HEK293 (cell line): ENCODE data around the gene TMEM60.

Experiments used
- CTCF ChIA-PET: fragments of 350-600 bp; formaldehyde crosslinking; extraction: SDS; loops from one replicate; lab custom pipeline; 2021; ENCODE audit warnings: antibody characterized with exemption; lab: Yijun Ruan, JAX
- POLR2A ChIA-PET: fragments of 300-600 bp; formaldehyde crosslinking; extraction: SDS; loops from one replicate; lab custom pipeline; 2020; ENCODE audit warnings: antibody characterized with exemption, inconsistent platforms; lab: Yijun Ruan, JAX
- H3K27ac ChIP-seq: fragments of 200-500 bp; sonication (Bioruptor generic); 2 replicates; pipeline ENCODE4 v1.5.1; 2014; ENCODE audit warnings: low read depth, low read length, control low read depth, inconsistent platforms; ENCODE audit errors: extremely low read depth
- H3K36me3 ChIP-seq, 2 experiments: fragments of 200-500 bp in 1 of 2; sonication (Bioruptor generic) in 1 of 2; 1 replicate in 1 of 2; 2 replicates in 1 of 2; pipeline ENCODE4 v1.5.1; 2014 to 2017; ENCODE audit warnings: inconsistent platforms in 2 of 2, low read length in 2 of 2; ENCODE audit not compliant: control insufficient read depth in 2 of 2, insufficient read depth in 1 of 2
- H3K4me1 ChIP-seq: fragments of 200-500 bp; sonication (Bioruptor generic); 2 replicates; pipeline ENCODE4 v1.5.1; 2014; ENCODE audit warnings: mild to moderate bottlenecking, low read length, inconsistent platforms; ENCODE audit not compliant: control insufficient read depth, insufficient read depth
- H3K4me3 ChIP-seq: 2 replicates; pipeline ENCODE4 v1.5.1; 2011; ENCODE audit warnings: low read depth, mild to moderate bottlenecking, control low read depth, low read length, moderate library complexity
- H3K9me3 ChIP-seq: fragments of 200-500 bp; sonication (Bioruptor generic); 2 replicates; pipeline ENCODE4 v1.5.1; 2014; ENCODE audit warnings: low read depth, low read length, inconsistent platforms; ENCODE audit not compliant: control insufficient read depth, insufficient read depth
- GLI2 ChIP-seq: fragments of 450-650 bp; formaldehyde crosslinking; IDR thresholded peaks from 2 replicates; pipeline ENCODE4; 2017; ENCODE audit warnings: missing biosample characterization, missing genetic modification characterization, low read depth, borderline replicate concordance
- HIC1 ChIP-seq: fragments of 450-650 bp; formaldehyde crosslinking; IDR thresholded peaks from 2 replicates; pipeline ENCODE4 v1.5.1; 2016; ENCODE audit warnings: missing biosample characterization, missing genetic modification characterization
- KLF16 ChIP-seq: fragments of 450-650 bp; formaldehyde crosslinking; IDR thresholded peaks from 2 replicates; pipeline ENCODE4 v1.5.1; 2017; ENCODE audit warnings: missing biosample characterization, missing genetic modification characterization
- MEIS1 ChIP-seq: sonication (generic); formaldehyde crosslinking; IDR thresholded peaks from 2 replicates; pipeline ENCODE4 v1.8.1; 2022; ENCODE audit warnings: missing genetic modification reagents, mild to moderate bottlenecking, borderline replicate concordance
- PRDM1 ChIP-seq: fragments of 450-650 bp; formaldehyde crosslinking; IDR thresholded peaks from 2 replicates; pipeline ENCODE4; 2016; ENCODE audit warnings: missing biosample characterization, missing genetic modification characterization
- REST ChIP-seq: fragments of 450-650 bp; formaldehyde crosslinking; IDR thresholded peaks from 2 replicates; pipeline ENCODE4 v1.5.1; 2016; ENCODE audit warnings: missing biosample characterization, missing genetic modification characterization
- SETDB1 ChIP-seq: IDR thresholded peaks from one replicate; pipeline ENCODE4 v1.6.1; 2017; ENCODE audit warnings: mild to moderate bottlenecking, low read length, moderate library complexity, mixed read lengths; ENCODE audit not compliant: insufficient read length
- ZBTB17 ChIP-seq: fragments of 450-650 bp; formaldehyde crosslinking; IDR thresholded peaks from 2 replicates; pipeline ENCODE4 v1.5.1; 2016; ENCODE audit warnings: missing biosample characterization, missing genetic modification characterization
- ZNF138 ChIP-seq: fragments of 450-650 bp; formaldehyde crosslinking; IDR thresholded peaks from 2 replicates; pipeline ENCODE4 v1.5.1; 2016; ENCODE audit warnings: missing biosample characterization, missing genetic modification characterization, borderline replicate concordance
- ZNF24 ChIP-seq: fragments of 450-650 bp; formaldehyde crosslinking; IDR thresholded peaks from 2 replicates; pipeline ENCODE4 v1.5.1; 2016; ENCODE audit warnings: missing biosample characterization, missing genetic modification characterization
- ZNF335 ChIP-seq: fragments of 450-650 bp; formaldehyde crosslinking; conservative IDR thresholded peaks from 2 replicates; pipeline ENCODE4 v1.5.1; 2016; ENCODE audit warnings: missing biosample characterization, missing genetic modification characterization
- ZNF341 ChIP-seq: fragments of 450-650 bp; formaldehyde crosslinking; IDR thresholded peaks from 2 replicates; pipeline ENCODE4; 2016; ENCODE audit warnings: low read depth, missing biosample characterization, missing genetic modification characterization
- ZNF354C ChIP-seq: fragments of 450-650 bp; formaldehyde crosslinking; IDR thresholded peaks from 2 replicates; pipeline ENCODE4 v1.5.1; 2016; ENCODE audit warnings: missing biosample characterization, missing genetic modification characterization, low read depth, borderline replicate concordance
- ZNF362 ChIP-seq: fragments of 450-650 bp; formaldehyde crosslinking; IDR thresholded peaks from 2 replicates; pipeline ENCODE4 v1.5.1; 2016; ENCODE audit warnings: missing biosample characterization, missing genetic modification characterization
- ZNF426 ChIP-seq: fragments of 450-650 bp; formaldehyde crosslinking; IDR thresholded peaks from 2 replicates; pipeline ENCODE4 v1.5.1; 2017; ENCODE audit warnings: missing biosample characterization, missing genetic modification characterization, mild to moderate bottlenecking, inconsistent platforms, moderate library complexity
- ZNF555 ChIP-seq: fragments of 450-650 bp; formaldehyde crosslinking; conservative IDR thresholded peaks from 2 replicates; pipeline ENCODE4 v1.5.1; 2017; ENCODE audit warnings: missing biosample characterization, mild to moderate bottlenecking, missing genetic modification characterization, inconsistent platforms
- ZNF558 ChIP-seq: fragments of 450-650 bp; formaldehyde crosslinking; IDR thresholded peaks from 2 replicates; pipeline ENCODE4 v1.5.1; 2016; ENCODE audit warnings: missing biosample characterization, missing genetic modification characterization
- ZNF654 ChIP-seq: fragments of 450-650 bp; formaldehyde crosslinking; IDR thresholded peaks from 2 replicates; pipeline ENCODE4 v1.5.1; 2016; ENCODE audit warnings: low read depth, missing biosample characterization, missing genetic modification characterization
- ZNF791 ChIP-seq: fragments of 450-650 bp; formaldehyde crosslinking; IDR thresholded peaks from 2 replicates; pipeline ENCODE4 v1.5.1; 2016; ENCODE audit warnings: missing biosample characterization, missing genetic modification characterization
- TF ChIP-seq, protein P1 (sequence below): fragments of 450-650 bp; formaldehyde crosslinking; IDR thresholded peaks from 2 replicates; pipeline ENCODE4 v1.5.1; 2017; ENCODE audit warnings: missing biosample characterization, missing genetic modification characterization
- TF ChIP-seq, protein P2 (sequence below): fragments of 450-650 bp; formaldehyde crosslinking; IDR thresholded peaks from 2 replicates; pipeline ENCODE4 v1.5.1; 2016; ENCODE audit warnings: missing biosample characterization, missing genetic modification characterization, borderline replicate concordance
- TF ChIP-seq, protein P3 (sequence below): fragments of 450-650 bp; formaldehyde crosslinking; IDR thresholded peaks from 2 replicates; pipeline ENCODE4 v1.5.1; 2017; ENCODE audit warnings: missing biosample characterization, missing genetic modification characterization
- TF ChIP-seq, protein P4 (sequence below): fragments of 450-650 bp; IDR thresholded peaks from 2 replicates; pipeline ENCODE4 v1.5.1; 2018; ENCODE audit warnings: missing biosample characterization, mild to moderate bottlenecking, missing genetic modification characterization

The TMEM60 gene

DNA sequence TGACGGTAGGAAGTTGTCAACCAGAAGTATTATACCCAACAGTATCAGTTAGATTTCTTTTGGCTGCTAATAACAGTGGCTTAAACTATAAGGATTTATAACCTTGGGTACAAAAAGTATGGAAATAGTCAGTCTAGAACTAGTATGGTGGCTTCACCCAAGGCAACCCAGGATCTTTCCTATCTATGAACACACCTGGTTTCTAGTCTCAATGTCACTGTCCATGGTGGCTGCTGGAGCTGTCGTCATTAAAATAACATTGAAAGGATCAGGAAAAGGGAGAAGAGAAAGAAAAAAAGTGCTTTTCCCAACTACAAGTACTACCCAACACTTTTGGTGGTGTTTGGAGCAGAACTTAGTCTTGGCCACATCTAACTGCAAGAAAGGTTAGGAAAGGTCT is 28.1 kb upstream of the TMEM60 start:
- POLR2A ChIA-PET, result no interaction called here
- TF ChIP-seq ZNF362 (tag by site-specific recombination) (no peak), ZNF354C (tag by site-specific recombination) (no peak), PRDM1 (tag by site-specific recombination) (no peak), REST (tag by site-specific recombination) (peak; percentile 85), ZNF558 (tag by site-specific recombination) (no peak)
- TF ChIP-seq, protein P1, sequence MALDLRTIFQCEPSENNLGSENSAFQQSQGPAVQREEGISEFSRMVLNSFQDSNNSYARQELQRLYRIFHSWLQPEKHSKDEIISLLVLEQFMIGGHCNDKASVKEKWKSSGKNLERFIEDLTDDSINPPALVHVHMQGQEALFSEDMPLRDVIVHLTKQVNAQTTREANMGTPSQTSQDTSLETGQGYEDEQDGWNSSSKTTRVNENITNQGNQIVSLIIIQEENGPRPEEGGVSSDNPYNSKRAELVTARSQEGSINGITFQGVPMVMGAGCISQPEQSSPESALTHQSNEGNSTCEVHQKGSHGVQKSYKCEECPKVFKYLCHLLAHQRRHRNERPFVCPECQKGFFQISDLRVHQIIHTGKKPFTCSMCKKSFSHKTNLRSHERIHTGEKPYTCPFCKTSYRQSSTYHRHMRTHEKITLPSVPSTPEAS (tag by site-specific recombination), result no peak
- TF ChIP-seq, protein P2, sequence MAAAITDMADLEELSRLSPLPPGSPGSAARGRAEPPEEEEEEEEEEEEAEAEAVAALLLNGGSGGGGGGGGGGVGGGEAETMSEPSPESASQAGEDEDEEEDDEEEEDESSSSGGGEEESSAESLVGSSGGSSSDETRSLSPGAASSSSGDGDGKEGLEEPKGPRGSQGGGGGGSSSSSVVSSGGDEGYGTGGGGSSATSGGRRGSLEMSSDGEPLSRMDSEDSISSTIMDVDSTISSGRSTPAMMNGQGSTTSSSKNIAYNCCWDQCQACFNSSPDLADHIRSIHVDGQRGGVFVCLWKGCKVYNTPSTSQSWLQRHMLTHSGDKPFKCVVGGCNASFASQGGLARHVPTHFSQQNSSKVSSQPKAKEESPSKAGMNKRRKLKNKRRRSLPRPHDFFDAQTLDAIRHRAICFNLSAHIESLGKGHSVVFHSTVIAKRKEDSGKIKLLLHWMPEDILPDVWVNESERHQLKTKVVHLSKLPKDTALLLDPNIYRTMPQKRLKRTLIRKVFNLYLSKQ (tag by site-specific recombination), result no peak
- Histone ChIP-seq H3K9me3 (no peaks in the 10 kb centered on the region), H3K27ac (no peak overlapping the region), H3K4me3 (no peak overlapping the region), H3K4me1 (no peaks in the 10 kb centered on the region), H3K36me3 (no peaks in the 10 kb centered on the region; a peak in 1 of 3 replicates)
- CTCF ChIA-PET, result no interaction called here

GRCh38 chr7:77825131-77825530 is 26.9 kb upstream of the TMEM60 start:
- Histone ChIP-seq H3K36me3 (no peaks in the 10 kb centered on the region; a peak in 1 of 3 replicates), H3K4me1 (no peaks in the 10 kb centered on the region), H3K4me3 (no peak overlapping the region), H3K27ac (no peak overlapping the region), H3K9me3 (no peaks in the 10 kb centered on the region)
- POLR2A ChIA-PET, result no interaction called here
- CTCF ChIA-PET, result no interaction called here
- TF ChIP-seq, protein P3, sequence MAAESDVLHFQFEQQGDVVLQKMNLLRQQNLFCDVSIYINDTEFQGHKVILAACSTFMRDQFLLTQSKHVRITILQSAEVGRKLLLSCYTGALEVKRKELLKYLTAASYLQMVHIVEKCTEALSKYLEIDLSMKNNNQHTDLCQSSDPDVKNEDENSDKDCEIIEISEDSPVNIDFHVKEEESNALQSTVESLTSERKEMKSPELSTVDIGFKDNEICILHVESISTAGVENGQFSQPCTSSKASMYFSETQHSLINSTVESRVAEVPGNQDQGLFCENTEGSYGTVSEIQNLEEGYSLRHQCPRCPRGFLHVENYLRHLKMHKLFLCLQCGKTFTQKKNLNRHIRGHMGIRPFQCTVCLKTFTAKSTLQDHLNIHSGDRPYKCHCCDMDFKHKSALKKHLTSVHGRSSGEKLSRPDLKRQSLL, result no peak
- TF ChIP-seq, protein P4, sequence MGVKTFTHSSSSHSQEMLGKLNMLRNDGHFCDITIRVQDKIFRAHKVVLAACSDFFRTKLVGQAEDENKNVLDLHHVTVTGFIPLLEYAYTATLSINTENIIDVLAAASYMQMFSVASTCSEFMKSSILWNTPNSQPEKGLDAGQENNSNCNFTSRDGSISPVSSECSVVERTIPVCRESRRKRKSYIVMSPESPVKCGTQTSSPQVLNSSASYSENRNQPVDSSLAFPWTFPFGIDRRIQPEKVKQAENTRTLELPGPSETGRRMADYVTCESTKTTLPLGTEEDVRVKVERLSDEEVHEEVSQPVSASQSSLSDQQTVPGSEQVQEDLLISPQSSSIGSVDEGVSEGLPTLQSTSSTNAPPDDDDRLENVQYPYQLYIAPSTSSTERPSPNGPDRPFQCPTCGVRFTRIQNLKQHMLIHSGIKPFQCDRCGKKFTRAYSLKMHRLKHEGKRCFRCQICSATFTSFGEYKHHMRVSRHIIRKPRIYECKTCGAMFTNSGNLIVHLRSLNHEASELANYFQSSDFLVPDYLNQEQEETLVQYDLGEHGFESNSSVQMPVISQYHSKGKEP (tag by site-specific recombination), result no peak
- TF ChIP-seq ZNF791 (tag by site-specific recombination) (no peak), ZNF654 (tag by site-specific recombination) (no peak), GLI2 (tag by site-specific recombination) (no peak), ZNF138 (tag by site-specific recombination) (no peak), ZNF555 (no peak), MEIS1 (CRISPR knock-in tag) (no peak), ZNF24 (tag by site-specific recombination) (no peak), SETDB1 (no peak), ZNF341 (tag by site-specific recombination) (no peak), ZBTB17 (no peak), ZNF335 (tag by site-specific recombination) (no peak), ZNF426 (no peak), HIC1 (tag by site-specific recombination) (no peak), KLF16 (tag by site-specific recombination) (no peak)
